Left ventricle myocardium inferior (tissue), 1 donor: ENCODE results near the gene C3AR1. TPM values are rescaled to one million over a fixed set of nuclear protein-coding genes. Genes with fewer than 3 reads are reported as not detected.
"Not testable (repeated sequence)": the region's sequence is repeated elsewhere in the genome, so short reads cannot be mapped to it uniquely, and the experiment has no call there.

Experiments
- DNase-seq: peaks from one replicate; pipeline ENCODE4 v3.0.0-alpha.2; 2020
- H3K27ac ChIP-seq: fragments of 200-600 bp; replicated peaks from 2 replicates; pipeline ENCODE4 v1.8.0; 2021
- H3K27me3 ChIP-seq: fragments of 200-600 bp; 2 replicates; pipeline ENCODE4 v1.8.0; 2021; ENCODE audit warnings: low read depth
- H3K36me3 ChIP-seq: fragments of 200-600 bp; 2 replicates; pipeline ENCODE4 v1.8.0; 2021
- H3K4me1 ChIP-seq: fragments of 200-600 bp; 2 replicates; pipeline ENCODE4 v1.8.0; 2021
- H3K4me3 ChIP-seq: fragments of 200-600 bp; 2 replicates; pipeline ENCODE4 v1.8.0; 2021; ENCODE audit warnings: mild to moderate bottlenecking, moderate library complexity
- H3K9me3 ChIP-seq: fragments of 200-600 bp; replicated peaks from 2 replicates; pipeline ENCODE4 v1.8.0; 2021
- intact Hi-C: fragments of 100-400 bp; cut with micrococcal nuclease; formaldehyde crosslinking; loops from one replicate; pipeline ENCODE4 v1.11.0; 2022
- total RNA-seq: library from RNA; stranded (reverse); fragmentation: NEBNext Ultra II Directional; extraction: Animal tissue kit (Norgen Biotek cat#: 25700); gene quantifications from one replicate; pipeline ENCODE4 v1.2.1, GENCODE V29; 2021
- TF ChIP-seq, protein P1 (sequence below): fragments of 200-600 bp; IDR thresholded peaks from 2 replicates; pipeline ENCODE4 v1.8.0; 2021; ENCODE audit warnings: antibody characterized with exemption, mild to moderate bottlenecking, borderline replicate concordance
- donor health status: DM: no; HTN: yes; CAD: no; lungs with severe emphysema.

The C3AR1 gene
- total RNA-seq, 1 donor from 2014 or later = 5.5 TPM

- H3K27ac ChIP-seq = peak overlapping the region; percentile 97
- DNase-seq = peak; percentile 57
- peak overlapping the region; percentile 97 for H3K4me3 ChIP-seq
- TF ChIP-seq, protein P1, sequence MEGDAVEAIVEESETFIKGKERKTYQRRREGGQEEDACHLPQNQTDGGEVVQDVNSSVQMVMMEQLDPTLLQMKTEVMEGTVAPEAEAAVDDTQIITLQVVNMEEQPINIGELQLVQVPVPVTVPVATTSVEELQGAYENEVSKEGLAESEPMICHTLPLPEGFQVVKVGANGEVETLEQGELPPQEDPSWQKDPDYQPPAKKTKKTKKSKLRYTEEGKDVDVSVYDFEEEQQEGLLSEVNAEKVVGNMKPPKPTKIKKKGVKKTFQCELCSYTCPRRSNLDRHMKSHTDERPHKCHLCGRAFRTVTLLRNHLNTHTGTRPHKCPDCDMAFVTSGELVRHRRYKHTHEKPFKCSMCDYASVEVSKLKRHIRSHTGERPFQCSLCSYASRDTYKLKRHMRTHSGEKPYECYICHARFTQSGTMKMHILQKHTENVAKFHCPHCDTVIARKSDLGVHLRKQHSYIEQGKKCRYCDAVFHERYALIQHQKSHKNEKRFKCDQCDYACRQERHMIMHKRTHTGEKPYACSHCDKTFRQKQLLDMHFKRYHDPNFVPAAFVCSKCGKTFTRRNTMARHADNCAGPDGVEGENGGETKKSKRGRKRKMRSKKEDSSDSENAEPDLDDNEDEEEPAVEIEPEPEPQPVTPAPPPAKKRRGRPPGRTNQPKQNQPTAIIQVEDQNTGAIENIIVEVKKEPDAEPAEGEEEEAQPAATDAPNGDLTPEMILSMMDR = no peak
- no peaks in the 10 kb centered on the region for H3K9me3 ChIP-seq
- intact Hi-C loops = no loop called here
- peaks cover 70% of the 10 kb centered on the region for H3K4me1 ChIP-seq
- H3K36me3 ChIP-seq = no peaks in the 10 kb centered on the region
- no peaks in the 10 kb centered on the region for H3K27me3 ChIP-seq
These were observed 32.8 kb downstream of the C3AR1 start for GRCh38 chr12:8033153-8034044.

DNA sequence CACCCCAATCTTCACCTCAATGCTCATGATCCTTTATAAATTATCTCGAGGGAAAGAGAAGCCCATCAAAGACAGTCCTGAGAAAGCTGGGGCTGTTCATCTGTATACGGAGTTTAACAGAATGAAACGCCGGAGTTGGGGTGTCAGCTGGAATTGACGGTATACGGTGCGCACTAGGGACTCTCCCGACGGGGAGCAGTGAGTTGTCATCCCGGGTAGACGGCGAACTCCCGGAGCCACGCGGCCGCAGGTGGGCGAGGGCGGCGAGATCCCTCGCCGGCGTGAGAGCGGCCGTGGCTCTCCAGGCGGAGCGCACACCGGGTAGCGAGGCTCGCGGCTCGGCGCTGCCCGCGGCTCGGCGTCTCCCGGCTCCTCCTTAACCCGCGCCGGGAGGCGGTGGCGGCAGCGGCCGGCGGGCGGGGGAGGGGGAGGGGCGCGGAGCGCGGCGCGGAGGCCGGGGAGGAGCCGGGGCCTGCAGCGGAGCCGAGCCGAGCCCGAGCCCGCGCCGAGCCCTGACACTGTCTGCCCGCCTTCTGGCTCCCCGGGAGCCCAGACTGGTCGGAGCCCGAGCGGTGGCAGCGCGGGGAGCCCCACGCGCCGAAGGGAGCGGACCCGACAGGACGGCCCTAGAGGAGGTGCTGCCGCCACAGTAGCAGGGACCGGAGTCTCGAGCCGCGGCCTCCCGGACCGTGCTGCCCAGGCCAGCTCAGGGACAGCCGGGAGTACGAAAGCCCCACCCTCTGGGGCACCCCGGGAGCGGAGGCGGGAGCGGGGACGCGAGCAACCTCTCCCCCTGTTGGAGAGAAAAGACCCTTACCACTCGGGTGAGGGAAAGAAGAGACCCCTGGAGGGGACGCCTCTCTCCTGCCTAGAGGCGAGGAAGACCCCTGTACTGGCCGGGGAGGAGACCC lies 33.7 kb downstream of the C3AR1 start, which contains the start of gene FOXJ2:
TSS of gene FOXJ2 (plus strand) at position 475 of the 911 bp plus-strand sequence. CDS start 7,117 bp downstream, outside the sequence.
- TF ChIP-seq, protein P1 = no peak
- no peaks in the 10 kb centered on the region for H3K27me3 ChIP-seq
- DNase-seq = peak; percentile 88
- no peaks in the 10 kb centered on the region for H3K36me3 ChIP-seq
- intact Hi-C loops = no loop called here
- peak within 1 kb of the TSS; percentile 97 for H3K4me3 ChIP-seq
- peak within 1 kb of the TSS; percentile 97 for H3K27ac ChIP-seq
- H3K4me1 ChIP-seq = peaks cover 62% of the 10 kb centered on the region
- H3K9me3 ChIP-seq = no peaks in the 10 kb centered on the region

DNA sequence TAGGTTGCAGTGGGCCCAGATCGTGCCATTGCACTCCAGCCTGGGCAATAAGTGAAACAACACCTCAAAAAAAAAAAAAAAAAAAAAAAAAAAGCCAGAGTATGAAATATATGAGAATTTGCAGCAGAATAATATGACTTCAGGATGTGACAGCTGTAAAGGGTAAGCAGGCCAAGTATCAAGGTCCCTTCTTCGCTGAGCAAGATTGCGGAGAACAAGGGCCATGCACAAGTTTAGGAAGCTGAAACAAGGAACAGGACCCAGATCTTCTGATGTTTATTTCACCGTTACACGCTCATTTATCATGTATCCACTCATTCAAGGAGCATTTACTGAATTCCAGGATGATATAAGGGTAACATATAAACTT lies 34.3 kb downstream of the C3AR1 start:
- Histone ChIP-seq H3K4me3 (peak overlapping the region; percentile 97), H3K9me3 (no peaks in the 10 kb centered on the region), H3K27ac (peak overlapping the region; percentile 97), H3K4me1 (peaks cover 62% of the 10 kb centered on the region), H3K27me3 (no peaks in the 10 kb centered on the region), H3K36me3 (no peaks in the 10 kb centered on the region)
- intact Hi-C loops = no loop called here
- TF ChIP-seq, protein P1 = no peak
- no peak for DNase-seq

- DNase-seq, H3K27me3 ChIP-seq, H3K9me3 ChIP-seq, H3K36me3 ChIP-seq, intact Hi-C loops, H3K27ac ChIP-seq, H3K4me3 ChIP-seq: not testable (repeated sequence)
- H3K4me1 ChIP-seq = peaks cover 58% of the 10 kb centered on the region
These were observed 35.1 kb downstream of the C3AR1 start for GRCh38 chr12:8031017-8031416.

DNA sequence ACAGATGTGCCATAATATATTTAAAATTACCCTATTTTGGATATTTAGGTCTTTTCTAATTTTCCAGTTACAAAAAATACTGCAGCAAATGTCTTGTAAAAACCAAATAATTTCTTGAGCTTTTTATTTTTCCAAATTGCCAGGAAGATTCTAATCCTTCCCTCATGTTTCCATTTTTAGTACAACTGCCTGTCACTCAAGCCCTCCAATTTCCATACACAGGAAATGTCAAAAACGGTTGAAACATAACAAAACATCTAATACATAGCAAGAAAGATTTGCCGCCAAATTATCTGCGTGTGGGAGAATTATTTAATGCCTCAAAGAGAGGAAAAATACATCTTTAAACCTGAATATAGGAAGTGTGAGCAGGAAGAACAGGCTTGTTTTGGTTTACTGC lies 36.0 kb downstream of the C3AR1 start:
- Histone ChIP-seq H3K36me3 (no peaks in the 10 kb centered on the region), H3K4me1 (peaks cover 56% of the 10 kb centered on the region), H3K9me3 (no peaks in the 10 kb centered on the region), H3K27me3 (no peaks in the 10 kb centered on the region), H3K27ac (no peak overlapping the region), H3K4me3 (no peak overlapping the region)
- no peak for DNase-seq
- intact Hi-C loops = no loop called here
- TF ChIP-seq, protein P1 = no peak
